Germinal center (tissue), 1 donor: Measurements from ENCODE around the gene APC2.

Experiments used
- DNase-seq: peaks from one replicate; pipeline ENCODE4 v3.0.0; 2012; ENCODE audit warnings: mixed read lengths, low spot score

APC2 gene

GRCh38 chr19:1449467-1450442, at the start of gene APC2:
TSS of gene APC2 (plus strand) at chr19:1450121. CDS start at chr19:1453002, 2,881 bp downstream.
- peak; percentile 80 for DNase-seq

GRCh38 chr19:1400281-1401137, 49.4 kb upstream of the APC2 start:
- DNase-seq: peak; percentile 34

DNA sequence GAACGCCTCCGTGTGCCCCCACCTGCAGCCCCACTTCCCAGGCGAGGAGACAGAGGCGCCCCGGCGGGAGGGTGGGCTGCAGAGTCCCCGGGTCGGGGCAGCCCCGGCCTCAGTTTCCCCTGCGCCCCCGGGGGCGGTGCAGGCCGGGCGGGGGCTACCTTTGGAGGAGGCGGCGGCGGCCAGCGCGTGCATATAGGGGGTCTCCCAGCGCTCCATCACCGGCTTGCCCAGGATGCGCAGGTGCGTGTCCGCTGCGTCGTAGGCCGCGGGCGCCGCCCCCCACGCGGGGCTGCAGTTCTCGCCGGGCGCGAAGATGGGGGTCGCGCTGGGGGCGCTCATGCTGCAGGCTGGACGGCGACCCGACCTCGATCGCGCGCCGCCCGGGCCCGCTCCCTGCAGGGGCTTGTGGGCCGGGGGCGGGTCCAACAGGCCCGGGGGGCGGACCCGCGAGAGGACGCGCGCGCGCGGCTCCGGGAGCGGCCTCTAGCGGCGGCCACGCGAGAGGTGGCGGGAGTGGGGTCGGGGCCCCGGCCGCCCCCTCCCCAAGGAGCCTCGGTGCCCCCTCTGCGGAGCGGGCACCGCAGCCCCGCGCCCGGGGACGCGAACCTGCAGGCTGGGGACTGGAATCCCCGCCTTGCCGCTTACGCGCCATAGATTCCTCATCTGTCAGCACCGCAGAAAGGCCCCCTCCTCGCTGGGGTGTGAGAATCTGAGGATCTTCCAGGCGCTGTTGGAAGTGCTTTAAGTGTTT, 48.6 kb upstream of the APC2 start, which contains the start of gene GAMT:
TSS of gene GAMT (minus strand) at position 405 of the 751 bp plus-strand sequence. CDS start at position 339, 66 bp downstream.
- peak; percentile 78 for DNase-seq

- DNase-seq: no peak
Observed at GRCh38 chr19:1401889-1402217, 48.1 kb upstream of the APC2 start.

GRCh38 chr19:1402411-1403070, 47.4 kb upstream of the APC2 start:
- DNase-seq: no peak

GRCh38 chr19:1406774-1407527, 43.0 kb upstream of the APC2 start:
- peak; percentile 97 for DNase-seq

GRCh38 chr19:1407528-1408299, 42.2 kb upstream of the APC2 start, which contains the start of gene DAZAP1:
TSS of gene DAZAP1 (plus strand) at chr19:1407586. CDS start at chr19:1407774, 188 bp downstream.
- DNase-seq: peak; percentile 28

- peak; percentile 25 for DNase-seq
Observed at GRCh38 chr19:1408300-1409203, 41.4 kb upstream of the APC2 start.

DNA sequence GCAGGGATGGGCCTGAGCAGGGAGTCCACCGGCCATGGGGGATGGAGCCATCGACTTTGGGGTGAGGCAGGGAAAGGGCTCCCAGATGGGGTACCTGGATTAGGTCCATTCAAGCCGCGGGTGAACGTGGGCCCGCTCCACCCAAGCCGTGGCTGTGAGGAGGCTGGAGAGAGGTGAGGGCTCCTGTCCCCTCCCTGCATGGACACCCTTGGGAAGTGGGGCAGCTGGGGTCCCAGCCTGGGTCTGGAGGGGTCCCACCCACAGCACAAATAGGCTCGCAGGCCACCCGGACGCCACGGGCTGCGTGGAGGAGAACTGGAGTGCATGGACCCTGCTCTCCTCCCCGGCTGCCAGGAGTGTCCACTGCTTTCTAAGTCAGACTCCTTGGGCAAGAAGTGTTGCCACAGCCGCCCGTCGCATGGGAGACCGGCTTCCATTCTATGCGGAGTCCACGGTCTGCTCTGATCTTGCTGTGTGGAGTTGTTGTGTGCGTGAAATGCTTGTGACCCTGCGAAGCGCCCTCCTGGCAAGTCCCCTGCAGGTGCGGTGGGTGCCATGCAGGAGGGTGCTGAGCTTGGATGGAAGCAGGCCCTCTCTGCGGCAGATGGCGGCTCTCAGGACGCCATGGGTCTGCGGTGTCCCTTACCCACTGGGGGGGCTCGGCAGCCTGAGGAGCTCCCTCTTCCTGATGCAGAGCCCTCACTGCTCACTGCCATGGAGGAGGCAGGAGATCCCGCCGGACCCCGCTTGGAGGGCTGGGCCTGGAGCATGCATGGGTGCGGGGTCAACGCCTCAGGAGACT, 40.5 kb upstream of the APC2 start:
- DNase-seq: no peak

GRCh38 chr19:1410136-1410786, 39.7 kb upstream of the APC2 start:
- DNase-seq: no peak

- DNase-seq: no peak
Observed at GRCh38 chr19:1410789-1411188, 39.1 kb upstream of the APC2 start.

DNA sequence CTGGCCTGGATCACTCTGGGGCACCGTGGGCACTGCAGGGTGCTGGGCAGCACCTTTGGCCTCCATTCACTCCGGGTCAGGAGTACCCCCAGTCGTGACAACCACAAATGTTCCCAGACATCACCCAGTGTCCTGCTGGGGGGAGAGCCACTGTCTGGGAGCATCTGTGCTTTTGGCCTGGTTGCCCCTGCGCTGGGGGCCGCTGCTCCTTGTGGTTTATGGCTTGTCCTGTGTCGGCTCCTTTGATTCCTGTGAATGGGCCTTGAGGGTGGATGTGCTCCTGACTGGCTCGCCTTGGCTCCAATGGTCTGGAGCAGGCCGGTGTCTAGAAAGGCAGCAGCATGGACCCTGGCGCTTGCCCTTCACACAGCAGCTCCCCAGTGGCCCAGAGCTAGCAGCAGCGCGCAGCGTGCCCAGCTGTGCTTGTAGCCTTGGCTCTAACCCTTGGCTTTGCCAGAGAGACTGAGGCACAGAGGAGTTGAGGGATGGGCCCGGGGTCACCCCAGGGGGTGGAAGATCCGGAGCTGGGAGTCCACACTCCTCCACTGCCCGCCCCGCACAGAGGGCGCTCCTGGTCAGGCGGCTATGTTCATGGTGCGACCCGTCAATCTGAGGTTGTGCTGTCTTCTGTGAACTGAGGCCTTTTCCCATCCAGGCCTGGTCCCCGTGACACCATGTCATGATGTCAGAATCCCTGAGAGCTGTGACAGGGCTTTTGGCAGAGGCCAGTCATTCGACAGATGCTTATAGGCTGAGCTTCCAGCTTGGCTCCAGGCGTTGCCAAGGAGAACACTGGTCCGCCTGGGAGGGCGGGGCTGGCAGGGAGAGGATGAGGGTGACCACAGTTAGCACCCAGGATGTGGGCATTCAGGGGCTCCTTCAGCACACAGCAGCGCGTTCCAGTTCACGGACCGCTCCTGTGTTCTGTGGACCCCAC, 38.4 kb upstream of the APC2 start:
- no peak for DNase-seq

DNA sequence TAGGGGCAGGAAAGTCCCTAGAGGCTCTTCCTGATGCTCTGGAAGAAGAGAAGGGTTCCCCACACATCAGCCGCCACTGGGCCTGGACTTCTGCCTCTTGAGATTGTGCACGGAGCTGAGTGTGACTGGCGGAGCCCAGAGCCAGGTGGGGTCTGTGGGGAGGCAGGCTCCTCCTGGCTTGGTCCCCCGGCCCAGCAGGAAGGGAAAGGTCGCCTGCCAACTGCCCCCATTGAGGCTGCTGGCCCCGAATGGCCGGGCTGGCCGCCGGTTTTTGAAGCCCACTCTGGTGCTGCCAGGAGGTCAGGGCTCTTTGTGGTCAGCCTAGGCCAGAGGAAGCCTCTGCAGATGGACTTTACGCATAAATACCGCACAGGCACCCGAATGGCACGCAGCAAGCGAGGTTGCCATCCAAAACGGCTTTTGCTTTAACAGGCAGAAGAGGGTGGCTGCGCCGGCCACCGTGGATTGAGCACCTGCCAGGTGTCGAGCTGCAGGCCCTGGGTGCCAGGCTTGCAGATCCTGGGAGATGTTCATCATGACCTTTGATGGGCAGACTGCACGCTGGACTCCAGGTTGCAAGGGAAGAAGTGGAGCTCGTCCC, 37.5 kb upstream of the APC2 start:
- no peak for DNase-seq

DNA sequence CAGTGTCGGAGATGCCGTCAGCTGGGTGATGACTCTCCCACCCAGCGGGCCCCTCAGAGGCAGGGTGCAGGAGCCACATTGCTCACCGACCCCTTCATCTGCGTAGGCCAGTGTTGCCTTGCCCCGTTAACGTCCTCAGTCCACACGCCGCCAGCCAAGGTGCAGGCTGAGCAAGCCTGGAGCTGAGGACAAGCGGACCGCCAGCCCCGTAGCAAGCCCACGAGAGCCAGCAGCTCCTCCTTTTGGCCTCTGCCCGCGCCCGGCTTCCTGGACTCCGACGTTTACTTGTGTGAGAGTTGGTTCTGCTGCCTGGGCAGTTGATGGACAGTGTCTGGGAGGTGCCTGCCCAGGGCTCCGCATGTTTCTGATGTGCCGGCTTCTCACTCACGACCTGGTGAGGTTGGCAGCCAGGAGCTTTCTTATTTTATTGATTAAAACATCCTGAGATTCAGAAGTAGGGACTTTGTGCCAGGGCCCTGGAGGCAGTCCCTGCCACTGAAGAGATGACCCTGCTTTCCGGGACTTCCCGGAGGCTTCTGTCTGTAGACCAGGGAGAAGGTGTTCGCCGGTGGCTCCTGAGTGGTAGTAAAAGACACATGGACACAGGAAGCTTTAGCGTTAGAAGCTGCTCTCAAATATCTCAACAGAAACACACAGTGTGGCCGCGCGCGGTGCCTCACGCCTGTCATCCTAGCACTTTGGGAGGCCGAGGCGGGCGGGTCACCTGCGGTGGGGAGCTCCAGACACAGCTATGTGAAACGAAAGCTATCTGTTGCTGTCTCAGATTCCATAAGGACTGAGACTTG, 36.7 kb upstream of the APC2 start:
- DNase-seq: no peak
